ENCODE data around the gene LRMDA. TPM values are rescaled to one million over a fixed set of nuclear protein-coding genes. Genes with fewer than 3 reads are reported as not detected.

LRMDA gene
- total RNA-seq, 1 donor from 2014 or later = 0.96 TPM

DNA sequence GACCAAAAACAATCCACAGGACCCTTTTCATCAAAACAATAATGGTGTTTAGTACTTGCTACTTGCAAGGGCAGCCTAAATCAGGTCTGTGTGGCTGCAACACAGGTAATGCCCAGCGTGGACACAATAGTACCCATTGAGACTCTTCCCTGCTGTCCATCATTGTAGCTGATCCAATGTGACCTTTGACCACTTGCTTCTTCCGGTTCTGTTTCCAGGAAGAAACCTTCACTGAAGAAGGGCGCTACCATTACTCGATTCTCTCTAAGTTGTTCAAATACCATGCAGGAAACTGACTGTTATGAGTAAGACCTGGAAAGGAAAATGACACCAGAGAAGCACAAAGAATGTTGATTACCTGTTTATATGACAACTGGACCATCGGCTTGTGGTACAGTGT is 1128.9 kb downstream of the LRMDA start:
- intact Hi-C loops (cut with DNase I) = no loop called here
- Histone ChIP-seq H3K9me3 (no peaks in the 10 kb centered on the region), H3K4me1 (peaks cover 0 to 16% of the 10 kb centered on the region in 2 donors), H3K27ac (no peak overlapping the region), H3K27me3 (no peaks in the 10 kb centered on the region), H3K4me3 (no peak overlapping the region), H3K36me3 (no peaks in the 10 kb centered on the region)
- no peak for DNase-seq (ENCODE audit: low spot score in 2 of 2)
- TF ChIP-seq, protein P1, sequence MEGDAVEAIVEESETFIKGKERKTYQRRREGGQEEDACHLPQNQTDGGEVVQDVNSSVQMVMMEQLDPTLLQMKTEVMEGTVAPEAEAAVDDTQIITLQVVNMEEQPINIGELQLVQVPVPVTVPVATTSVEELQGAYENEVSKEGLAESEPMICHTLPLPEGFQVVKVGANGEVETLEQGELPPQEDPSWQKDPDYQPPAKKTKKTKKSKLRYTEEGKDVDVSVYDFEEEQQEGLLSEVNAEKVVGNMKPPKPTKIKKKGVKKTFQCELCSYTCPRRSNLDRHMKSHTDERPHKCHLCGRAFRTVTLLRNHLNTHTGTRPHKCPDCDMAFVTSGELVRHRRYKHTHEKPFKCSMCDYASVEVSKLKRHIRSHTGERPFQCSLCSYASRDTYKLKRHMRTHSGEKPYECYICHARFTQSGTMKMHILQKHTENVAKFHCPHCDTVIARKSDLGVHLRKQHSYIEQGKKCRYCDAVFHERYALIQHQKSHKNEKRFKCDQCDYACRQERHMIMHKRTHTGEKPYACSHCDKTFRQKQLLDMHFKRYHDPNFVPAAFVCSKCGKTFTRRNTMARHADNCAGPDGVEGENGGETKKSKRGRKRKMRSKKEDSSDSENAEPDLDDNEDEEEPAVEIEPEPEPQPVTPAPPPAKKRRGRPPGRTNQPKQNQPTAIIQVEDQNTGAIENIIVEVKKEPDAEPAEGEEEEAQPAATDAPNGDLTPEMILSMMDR (IDR thresholded peaks at IDR 0.05) = no peak

DNA sequence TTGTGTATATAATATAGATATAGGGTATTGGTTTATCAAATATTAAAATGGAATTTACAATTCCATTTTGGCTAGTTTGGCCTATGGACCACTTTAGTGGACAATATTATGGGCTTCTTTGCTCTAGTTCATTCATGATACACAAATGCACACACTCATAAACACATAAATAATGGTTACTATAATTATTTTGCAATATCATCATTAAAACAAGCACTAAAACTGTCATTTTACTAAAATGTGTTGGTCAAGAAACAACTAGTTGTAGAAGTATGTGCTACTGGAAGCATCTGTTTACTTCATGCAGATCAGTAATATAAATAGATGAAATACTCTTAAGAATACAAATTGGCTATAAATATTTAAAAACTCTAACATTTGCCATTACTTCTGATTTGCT is 1131.9 kb downstream of the LRMDA start:
- Histone ChIP-seq H3K4me3 (no peak overlapping the region), H3K27me3 (no peaks in the 10 kb centered on the region), H3K27ac (no peak overlapping the region), H3K36me3 (no peaks in the 10 kb centered on the region), H3K9me3 (no peaks in the 10 kb centered on the region), H3K4me1 (peaks cover 0 to 11% of the 10 kb centered on the region in 2 donors)
- intact Hi-C loops (cut with DNase I) = no loop called here
- DNase-seq (ENCODE audit: low spot score in 2 of 2) = no peak
- TF ChIP-seq, protein P1 (IDR thresholded peaks at IDR 0.05) = no peak

DNA sequence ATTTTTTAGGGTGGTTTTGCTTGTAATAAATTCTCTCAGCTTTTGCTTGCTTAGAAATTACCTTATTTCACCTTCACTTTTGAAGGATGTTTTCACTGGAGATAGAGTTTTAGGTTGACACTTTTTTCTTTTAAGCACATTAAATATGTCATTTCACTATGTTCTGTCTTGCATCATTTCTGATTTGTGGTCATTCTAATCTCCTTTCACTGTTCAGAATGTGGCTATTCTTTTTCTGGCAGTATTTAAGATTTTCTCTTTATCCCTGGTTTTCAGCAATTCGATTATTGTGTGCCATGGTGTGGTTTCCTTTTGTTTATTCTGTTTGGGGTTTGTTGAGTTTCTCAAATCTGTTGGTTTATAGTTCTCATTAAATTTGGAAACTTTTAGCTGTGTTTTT is 1140.6 kb downstream of the LRMDA start:
- no peak for DNase-seq (ENCODE audit: low spot score in 2 of 2)
- Histone ChIP-seq H3K9me3 (no peaks in the 10 kb centered on the region), H3K4me3 (no peak overlapping the region), H3K36me3 (no peaks in the 10 kb centered on the region), H3K4me1 (no peaks in the 10 kb centered on the region), H3K27ac (no peak overlapping the region), H3K27me3 (no peaks in the 10 kb centered on the region)
- intact Hi-C loops (cut with DNase I) = no loop called here
- TF ChIP-seq, protein P1 (IDR thresholded peaks at IDR 0.05) = no peak

DNA sequence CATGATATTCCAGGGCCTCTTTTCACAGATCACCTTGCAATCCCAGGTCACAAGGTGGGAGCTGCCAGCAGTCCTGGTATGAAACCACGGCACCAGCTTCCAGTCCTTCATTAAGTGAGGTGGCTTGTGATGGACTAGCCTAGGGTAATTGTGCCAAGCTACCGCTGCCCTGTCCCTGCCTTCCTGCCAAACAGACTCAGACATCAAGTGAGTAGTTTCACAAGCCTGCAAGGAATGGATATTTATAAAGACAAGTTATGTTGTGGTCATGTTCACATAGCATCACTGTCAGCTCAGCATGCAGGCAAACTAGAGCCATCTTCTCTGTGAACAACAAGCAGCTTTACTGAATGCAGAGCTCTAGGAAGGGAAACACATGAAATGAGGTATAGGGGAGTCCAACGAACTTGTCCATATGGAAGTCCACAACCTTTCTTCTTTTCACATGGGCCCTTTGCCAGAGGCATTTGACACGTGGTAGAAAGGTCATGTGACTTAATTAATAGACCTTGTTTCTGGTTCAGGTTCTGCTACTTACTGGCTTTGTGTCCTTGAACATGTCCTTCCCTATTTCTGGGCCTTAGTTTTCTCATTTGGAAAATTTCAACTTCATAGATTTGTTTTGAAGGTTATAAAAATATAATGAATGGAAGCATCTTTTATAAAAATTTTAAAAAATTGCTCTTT is 1145.0 kb downstream of the LRMDA start:
- Histone ChIP-seq H3K4me3 (no peak overlapping the region), H3K27me3 (no peaks in the 10 kb centered on the region), H3K27ac (no peak overlapping the region), H3K9me3 (no peaks in the 10 kb centered on the region), H3K36me3 (no peaks in the 10 kb centered on the region), H3K4me1 (no peaks in the 10 kb centered on the region)
- intact Hi-C loops (cut with DNase I) = no loop called here
- TF ChIP-seq, protein P1 (IDR thresholded peaks at IDR 0.05) = no peak
- no peak for DNase-seq (ENCODE audit: low spot score in 2 of 2)

DNA sequence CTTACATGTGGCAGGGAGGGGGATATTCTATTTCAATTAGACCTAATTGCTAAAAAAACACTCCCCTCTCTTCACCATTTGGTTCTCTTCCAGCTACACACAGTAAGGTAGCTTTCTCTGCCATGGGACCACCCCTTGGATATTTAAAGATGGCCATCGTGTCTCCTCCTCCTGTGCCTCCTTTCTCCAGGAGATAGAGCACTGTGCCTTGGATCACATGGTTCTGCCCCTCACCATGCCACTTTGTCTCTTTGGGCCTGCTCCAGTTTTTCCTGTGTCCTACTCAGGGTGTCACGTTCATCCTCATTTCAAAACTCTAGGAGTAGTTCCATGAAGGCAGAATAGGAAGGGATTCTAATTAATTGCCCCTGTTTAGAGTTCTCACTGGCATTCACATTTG is 1146.0 kb downstream of the LRMDA start:
- no peaks in the 10 kb centered on the region for H3K36me3 ChIP-seq
- no peaks in the 10 kb centered on the region for H3K4me1 ChIP-seq
- DNase-seq (ENCODE audit: low spot score in 2 of 2) = no peak
- TF ChIP-seq, protein P1 (IDR thresholded peaks at IDR 0.05) = no peak
- intact Hi-C loops (cut with DNase I) = no loop called here
- H3K27ac ChIP-seq = no peak overlapping the region
- H3K4me3 ChIP-seq = no peak overlapping the region
- no peaks in the 10 kb centered on the region for H3K27me3 ChIP-seq
- no peaks in the 10 kb centered on the region for H3K9me3 ChIP-seq

All from ascending aorta (tissue), 2 donors.